Nasal cavity respiratory epithelium epithelial cell of viscerocranial mucosa (primary cell): ENCODE results near the gene KIF1A. TPM values are rescaled to one million over a fixed set of nuclear protein-coding genes. Genes with fewer than 3 reads are reported as not detected.

Experiments
- total RNA-seq: library from RNA; depleted of rRNA; stranded (reverse); fragments of >200 nt; gene quantifications from 2 replicates; pipeline ENCODE4 v1.2.3, GENCODE V29; 2014

Gene KIF1A, protein sequence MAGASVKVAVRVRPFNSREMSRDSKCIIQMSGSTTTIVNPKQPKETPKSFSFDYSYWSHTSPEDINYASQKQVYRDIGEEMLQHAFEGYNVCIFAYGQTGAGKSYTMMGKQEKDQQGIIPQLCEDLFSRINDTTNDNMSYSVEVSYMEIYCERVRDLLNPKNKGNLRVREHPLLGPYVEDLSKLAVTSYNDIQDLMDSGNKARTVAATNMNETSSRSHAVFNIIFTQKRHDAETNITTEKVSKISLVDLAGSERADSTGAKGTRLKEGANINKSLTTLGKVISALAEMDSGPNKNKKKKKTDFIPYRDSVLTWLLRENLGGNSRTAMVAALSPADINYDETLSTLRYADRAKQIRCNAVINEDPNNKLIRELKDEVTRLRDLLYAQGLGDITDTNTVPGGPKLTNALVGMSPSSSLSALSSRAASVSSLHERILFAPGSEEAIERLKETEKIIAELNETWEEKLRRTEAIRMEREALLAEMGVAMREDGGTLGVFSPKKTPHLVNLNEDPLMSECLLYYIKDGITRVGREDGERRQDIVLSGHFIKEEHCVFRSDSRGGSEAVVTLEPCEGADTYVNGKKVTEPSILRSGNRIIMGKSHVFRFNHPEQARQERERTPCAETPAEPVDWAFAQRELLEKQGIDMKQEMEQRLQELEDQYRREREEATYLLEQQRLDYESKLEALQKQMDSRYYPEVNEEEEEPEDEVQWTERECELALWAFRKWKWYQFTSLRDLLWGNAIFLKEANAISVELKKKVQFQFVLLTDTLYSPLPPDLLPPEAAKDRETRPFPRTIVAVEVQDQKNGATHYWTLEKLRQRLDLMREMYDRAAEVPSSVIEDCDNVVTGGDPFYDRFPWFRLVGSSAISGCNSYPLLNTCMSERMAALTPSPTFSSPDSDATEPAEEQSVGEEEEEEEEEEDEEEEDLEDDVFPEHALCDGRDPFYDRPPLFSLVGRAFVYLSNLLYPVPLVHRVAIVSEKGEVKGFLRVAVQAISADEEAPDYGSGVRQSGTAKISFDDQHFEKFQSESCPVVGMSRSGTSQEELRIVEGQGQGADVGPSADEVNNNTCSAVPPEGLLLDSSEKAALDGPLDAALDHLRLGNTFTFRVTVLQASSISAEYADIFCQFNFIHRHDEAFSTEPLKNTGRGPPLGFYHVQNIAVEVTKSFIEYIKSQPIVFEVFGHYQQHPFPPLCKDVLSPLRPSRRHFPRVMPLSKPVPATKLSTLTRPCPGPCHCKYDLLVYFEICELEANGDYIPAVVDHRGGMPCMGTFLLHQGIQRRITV (N-terminal part only)
- 0.07 TPM in 1 of 2 replicates, not detected in the other for total RNA-seq

DNA sequence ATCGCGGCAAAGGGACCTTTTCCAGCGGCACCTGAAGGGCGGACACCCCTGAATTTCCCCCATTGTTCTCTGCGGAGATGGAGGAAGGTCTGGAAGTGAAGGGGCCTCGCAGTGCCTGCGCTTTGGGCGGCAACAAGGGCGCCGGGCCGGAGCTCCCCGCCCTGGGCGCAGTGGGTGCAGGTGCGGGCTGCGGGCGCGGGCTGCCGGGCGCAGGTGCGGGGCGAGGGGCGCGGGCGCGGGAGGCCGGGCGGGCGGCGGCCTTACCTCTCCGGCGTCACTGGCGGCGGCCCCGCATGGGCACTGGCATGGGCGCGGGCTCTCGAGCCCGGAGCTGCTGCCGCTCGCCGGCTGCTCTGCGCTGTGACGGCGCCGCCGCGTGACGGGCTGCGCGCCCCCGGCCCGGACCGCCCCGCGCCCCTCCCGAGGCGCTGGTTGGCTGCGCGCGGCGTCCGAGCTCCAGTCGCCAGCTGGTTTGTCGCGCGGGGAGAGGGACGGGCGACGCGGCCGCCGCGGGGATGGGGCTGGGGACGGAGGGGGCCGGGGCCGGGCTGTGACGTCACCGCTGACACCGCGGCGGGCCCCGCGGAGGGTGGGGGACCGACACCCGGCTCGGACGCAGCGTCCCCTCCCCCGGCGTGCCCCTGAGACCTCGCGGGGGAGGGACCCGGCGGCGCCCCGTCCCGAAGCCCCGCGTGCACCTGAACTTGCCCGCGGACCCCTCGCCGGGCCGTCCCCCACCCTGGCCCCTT lies at the start of gene KIF1A:
TSS of gene KIF1A (minus strand) at position 362 of the 749 bp plus-strand sequence. CDS start 22,467 bp downstream, outside the sequence.

DNA sequence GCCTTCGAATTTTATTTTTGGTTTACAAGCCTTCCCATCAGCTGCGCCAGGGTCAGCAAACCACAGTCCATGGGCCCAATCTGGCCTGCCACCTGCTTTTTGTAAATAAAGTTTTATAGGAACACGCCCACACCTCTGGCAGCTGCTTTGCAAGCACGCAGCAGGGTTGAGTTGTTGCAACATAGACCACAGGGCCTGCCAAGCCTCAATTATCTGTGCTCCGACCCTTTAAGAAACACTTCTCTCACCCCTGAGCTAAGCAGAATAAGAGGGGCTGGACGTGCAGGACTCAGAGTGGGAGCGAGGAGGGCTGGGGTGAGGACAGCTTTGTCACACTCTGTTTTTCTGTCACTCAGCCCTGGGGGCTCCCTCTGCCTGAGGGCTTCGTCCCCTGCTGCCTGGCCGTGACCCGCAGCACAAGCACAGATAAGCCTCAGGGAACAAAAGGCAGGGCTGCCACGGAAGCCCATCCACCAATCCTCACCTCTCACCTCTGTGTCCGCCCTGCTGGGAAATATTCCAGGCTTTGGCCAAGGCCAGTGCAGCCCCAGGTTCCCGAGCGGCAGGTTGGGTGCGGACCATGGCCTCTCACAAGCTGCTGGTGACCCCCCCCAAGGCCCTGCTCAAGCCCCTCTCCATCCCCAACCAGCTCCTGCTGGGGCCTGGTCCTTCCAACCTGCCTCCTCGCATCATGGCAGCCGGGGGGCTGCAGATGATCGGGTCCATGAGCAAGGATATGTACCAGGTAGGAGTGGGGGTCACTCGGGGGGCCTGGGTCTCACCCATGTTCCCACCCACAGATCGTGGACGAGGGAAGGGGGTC lies 48.5 kb upstream of the KIF1A start, which contains the start of gene AGXT:
TSS of gene AGXT (plus strand) at position 539 of the 823 bp plus-strand sequence. CDS start at position 581, 42 bp downstream.

DNA sequence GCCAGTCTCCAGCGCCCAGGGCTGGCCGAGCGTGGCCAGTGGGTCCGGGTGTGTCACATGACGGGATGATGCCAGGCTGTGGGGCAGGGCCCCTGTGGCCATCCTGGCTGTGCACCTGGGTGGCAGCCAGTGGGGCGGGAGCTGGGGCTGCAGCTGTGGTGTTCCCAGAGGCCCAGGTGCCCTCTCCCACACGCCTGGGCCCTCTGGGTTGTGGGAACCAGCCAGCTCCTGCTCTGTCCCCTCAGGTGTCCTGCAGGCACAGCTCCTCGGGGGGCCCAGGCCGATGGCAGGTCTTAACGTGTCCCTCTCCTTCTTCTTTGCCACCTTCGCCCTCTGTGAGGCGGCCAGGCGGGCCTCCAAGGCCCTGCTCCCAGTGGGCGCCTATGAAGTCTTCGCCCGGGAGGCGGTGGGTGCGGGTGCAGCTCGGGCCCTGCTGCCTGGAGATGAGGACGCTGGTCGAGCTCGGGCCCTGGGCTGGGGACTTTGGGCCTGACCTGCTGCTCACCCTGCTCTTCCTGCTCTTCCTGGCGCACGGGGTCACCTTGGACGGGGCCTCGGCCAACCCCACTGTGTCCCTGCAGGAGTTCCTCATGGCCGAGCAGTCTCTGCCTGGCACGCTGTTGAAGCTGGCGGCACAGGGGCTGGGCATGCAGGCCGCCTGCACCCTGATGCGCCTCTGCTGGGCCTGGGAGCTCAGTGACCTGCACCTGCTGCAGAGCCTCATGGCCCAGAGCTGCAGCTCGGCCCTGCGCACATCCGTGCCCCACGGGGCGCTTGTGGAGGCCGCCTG lies 128.2 kb downstream of the KIF1A start, which contains the start of gene AQP12A:
TSS of gene AQP12A (plus strand) at position 236 of the 790 bp plus-strand sequence. CDS start at position 284, 48 bp downstream.

DNA sequence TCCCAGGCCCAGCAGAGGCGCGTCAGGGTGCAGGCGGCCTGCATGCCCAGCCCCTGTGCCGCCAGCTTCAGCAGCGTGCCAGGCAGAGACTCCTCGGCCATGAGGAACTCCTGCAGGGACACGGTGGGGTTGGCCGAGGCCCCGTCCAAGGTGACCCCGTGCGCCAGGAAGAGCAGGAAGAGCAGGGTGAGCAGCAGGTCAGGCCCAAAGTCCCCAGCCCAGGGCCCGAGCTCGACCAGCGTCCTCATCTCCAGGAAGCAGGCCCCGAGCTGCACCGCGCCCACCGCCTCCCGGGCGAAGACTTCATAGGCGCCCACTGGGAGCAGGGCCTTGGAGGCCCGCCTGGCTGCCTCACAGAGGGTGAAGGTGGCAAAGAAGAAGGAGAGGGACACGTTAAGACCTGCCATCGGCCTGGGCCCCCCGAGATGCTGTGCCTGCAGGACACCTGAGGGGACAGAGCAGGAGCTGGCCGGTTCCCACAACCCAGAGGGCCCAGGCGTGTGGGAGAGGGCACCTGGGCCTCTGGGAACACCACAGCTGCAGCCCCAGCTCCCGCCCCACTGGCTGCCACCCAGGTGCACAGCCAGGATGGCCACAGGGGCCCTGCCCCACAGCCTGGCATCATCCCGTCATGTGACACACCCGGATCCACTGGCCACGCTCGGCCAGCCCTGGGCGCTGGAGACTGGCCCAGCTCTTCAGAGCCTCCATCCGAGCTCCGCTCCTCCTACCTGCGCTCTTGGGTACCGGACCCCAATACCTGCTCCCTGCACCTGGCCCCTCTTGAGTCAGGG lies 137.4 kb downstream of the KIF1A start, which contains the start of gene AQP12B:
TSS of gene AQP12B (minus strand) at position 455 of the 794 bp plus-strand sequence. CDS start at position 407, 48 bp downstream.

Other genes starting within 250 kb of the KIF1A start
- 13.7 and 20.3 TPM in 2 replicates for gene CAPN10, start 233.5 kb downstream of the KIF1A start, total RNA-seq
- gene GPR35, start 194.7 kb downstream of the KIF1A start, total RNA-seq = 0.34 and 0.85 TPM in 2 replicates
- not detected in 2 replicates for gene AQP12B, start 137.3 kb downstream of the KIF1A start, total RNA-seq
- not detected in 2 replicates for gene AQP12A, start 128.4 kb downstream of the KIF1A start, total RNA-seq
- gene AGXT, start 48.6 kb upstream of the KIF1A start, total RNA-seq = not detected in 2 replicates
- gene MAB21L4, start 75.9 kb upstream of the KIF1A start, total RNA-seq = 1.4 and 5.9 TPM in 2 replicates
- not detected in 2 replicates for gene CROCC2, start 86.1 kb upstream of the KIF1A start, total RNA-seq
- gene SNED1, start 178.4 kb upstream of the KIF1A start, total RNA-seq = under 0.01 and 0.28 TPM in 2 replicates